AG10803 (cell line): Measurements from ENCODE around the gene SLC16A12.
"Not testable (repeated sequence)": the region's sequence is repeated elsewhere in the genome, so short reads cannot be mapped to it uniquely, and the experiment has no call there.

Experiments
- DNase-seq: peaks from one replicate; pipeline ENCODE4 v3.0.0; 2010; ENCODE audit warnings: low read depth
- H3K4me3 ChIP-seq: 2 replicates; pipeline ENCODE4 v1.5.1; 2011; ENCODE audit warnings: mild to moderate bottlenecking, low read length, control low read depth
- CTCF ChIP-seq: conservative IDR thresholded peaks from 2 replicates; pipeline ENCODE4 v1.5.1; 2011; ENCODE audit warnings: mild to moderate bottlenecking, low read length, control low read depth, inconsistent platforms

SLC16A12 gene

GRCh38 chr10:89413398-89413912, 121.9 kb downstream of the SLC16A12 start:
- no peak for DNase-seq
- no peak for TF ChIP-seq CTCF
- peak overlapping the region; percentile 82; the same call in 1 of the 2 replicates for H3K4me3 ChIP-seq

- not testable (repeated sequence) for DNase-seq, H3K4me3 ChIP-seq
Measured at GRCh38 chr10:89412276-89412675, 123.1 kb downstream of the SLC16A12 start.

DNA sequence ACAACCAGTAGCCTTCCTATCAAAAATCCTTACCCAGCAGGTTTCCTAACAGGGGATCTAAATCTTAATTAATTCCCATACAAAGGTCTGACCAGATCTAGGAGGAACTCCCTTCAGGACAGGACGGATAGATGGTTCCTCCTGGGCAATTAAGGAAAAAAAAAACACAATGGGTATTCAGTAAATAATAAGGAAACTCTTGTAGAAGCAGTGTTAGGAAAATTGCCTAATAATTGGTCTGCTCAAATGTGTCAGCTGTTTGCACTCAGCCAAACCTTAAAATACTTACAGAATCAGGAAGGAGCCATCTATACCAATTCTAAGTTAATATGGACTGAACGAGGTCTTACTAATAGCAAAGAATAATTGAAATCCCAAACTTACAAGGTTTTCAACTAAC, 124.3 kb downstream of the SLC16A12 start:
- DNase-seq = not testable (repeated sequence)

GRCh38 chr10:89410551-89410950, 124.8 kb downstream of the SLC16A12 start:
- not testable (repeated sequence) for DNase-seq, H3K4me3 ChIP-seq

More for the DNA sequence above, 124.3 kb downstream of the SLC16A12 start:
- H3K4me3 ChIP-seq = not testable (repeated sequence)

- DNase-seq, H3K4me3 ChIP-seq: not testable (repeated sequence)
Measured at GRCh38 chr10:89409282-89409681, 126.1 kb downstream of the SLC16A12 start.

DNA sequence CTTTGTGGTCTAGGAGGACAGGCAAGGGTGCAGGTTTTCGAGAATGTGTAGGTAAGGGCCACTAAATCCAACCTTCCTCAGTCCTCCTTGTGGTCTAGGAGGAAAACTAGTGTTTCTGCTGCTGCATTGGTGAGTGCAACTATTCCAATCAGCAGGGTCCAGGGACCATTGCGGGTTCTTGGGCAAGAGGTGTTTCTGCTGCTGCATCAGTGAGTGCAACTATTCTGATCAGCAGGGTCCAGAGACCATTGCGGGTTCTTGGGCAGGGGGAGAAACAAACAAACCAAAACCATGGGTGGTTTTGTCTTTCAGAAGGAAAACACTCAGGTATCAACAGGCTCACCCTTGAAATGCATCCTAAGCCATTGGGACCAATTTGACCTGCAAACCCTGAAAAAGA, 127.6 kb downstream of the SLC16A12 start:
- not testable (repeated sequence) for H3K4me3 ChIP-seq

DNA sequence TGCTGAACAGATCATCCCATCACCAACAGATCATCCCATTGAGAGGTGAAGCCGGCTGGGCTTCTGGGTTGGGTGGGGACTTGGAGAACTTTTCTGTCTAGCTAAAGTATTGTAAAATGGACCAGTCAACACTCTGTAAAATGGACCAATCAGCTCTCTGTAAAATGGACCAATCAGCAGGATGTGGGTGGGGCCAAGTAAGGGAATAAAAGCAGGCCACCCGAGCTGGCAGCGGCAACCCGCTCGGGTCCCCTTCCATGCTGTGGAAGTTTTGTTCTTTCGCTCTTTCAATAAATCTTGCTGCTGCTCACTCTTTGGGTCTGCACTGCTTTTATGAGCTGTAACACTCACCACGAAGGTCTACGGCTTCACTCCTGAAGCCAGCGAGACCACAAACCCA, 129.2 kb downstream of the SLC16A12 start:
- DNase-seq, H3K4me3 ChIP-seq: not testable (repeated sequence)

More for the DNA sequence above, 127.6 kb downstream of the SLC16A12 start:
- not testable (repeated sequence) for DNase-seq

- no peak for DNase-seq
- no peak for TF ChIP-seq CTCF
- no peak overlapping the region for H3K4me3 ChIP-seq
Measured at GRCh38 chr10:89404104-89405047, 131.0 kb downstream of the SLC16A12 start.

DNA sequence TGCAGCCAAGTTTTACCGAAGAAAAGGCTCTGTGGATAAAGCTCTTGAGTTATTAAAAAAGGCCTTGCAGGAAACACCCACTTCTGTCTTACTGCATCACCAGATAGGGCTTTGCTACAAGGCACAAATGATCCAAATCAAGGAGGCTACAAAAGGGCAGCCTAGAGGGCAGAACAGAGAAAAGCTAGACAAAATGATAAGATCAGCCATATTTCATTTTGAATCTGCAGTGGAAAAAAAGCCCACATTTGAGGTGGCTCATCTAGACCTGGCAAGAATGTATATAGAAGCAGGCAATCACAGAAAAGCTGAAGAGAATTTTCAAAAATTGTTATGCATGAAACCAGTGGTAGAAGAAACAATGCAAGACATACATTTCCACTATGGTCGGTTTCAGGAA, 132.4 kb downstream of the SLC16A12 start:
- H3K4me3 ChIP-seq = no peak overlapping the region
- TF ChIP-seq CTCF = no peak
- DNase-seq = no peak

GRCh38 chr10:89399956-89400355, 135.4 kb downstream of the SLC16A12 start:
- DNase-seq = no peak
- no peak for TF ChIP-seq CTCF

More at GRCh38 chr10:89399956-89400355, 135.4 kb downstream of the SLC16A12 start:
- no peak overlapping the region for H3K4me3 ChIP-seq
